GM10266 (cell line): ENCODE measurements around the gene PRR9.

Experiments used
- DNase-seq: peaks from one replicate; pipeline ENCODE4 v3.0.0; 2012; ENCODE audit errors: extremely low spot score
- CTCF ChIP-seq: IDR thresholded peaks from 2 replicates; pipeline ENCODE4 v1.5.1; 2012; ENCODE audit warnings: mild to moderate bottlenecking, low read depth; ENCODE audit not compliant: control insufficient read depth, insufficient read depth; ENCODE audit errors: missing control alignments

The PRR9 gene

GRCh38 chr1:153194331-153195050 is 22.9 kb upstream of the PRR9 start:
- TF ChIP-seq CTCF = no peak
- no peak for DNase-seq

- no peak for TF ChIP-seq CTCF
- no peak for DNase-seq
Measured at GRCh38 chr1:153195216-153195615, 22.2 kb upstream of the PRR9 start.

- DNase-seq = no peak
- no peak for TF ChIP-seq CTCF
Measured at GRCh38 chr1:153202006-153202405, 15.4 kb upstream of the PRR9 start.

GRCh38 chr1:153203130-153203529 is 14.3 kb upstream of the PRR9 start, which contains the start of gene LELP1:
Gene LELP1, plus strand, starts transcription at chr1:153203430. Its CDS starts 1,278 bp downstream, at chr1:153204708.
- no peak for DNase-seq
- no peak for TF ChIP-seq CTCF

- no peak for DNase-seq
- TF ChIP-seq CTCF = no peak
Measured at GRCh38 chr1:153206631-153207030, 10.8 kb upstream of the PRR9 start.

GRCh38 chr1:153210206-153210605 is 7.2 kb upstream of the PRR9 start:
- DNase-seq = no peak
- TF ChIP-seq CTCF = no peak

- DNase-seq = no peak
- no peak for TF ChIP-seq CTCF
Measured at GRCh38 chr1:153212201-153212600, 5.2 kb upstream of the PRR9 start.
